RWPE2 (cell line): ENCODE data around the gene METTL26.

ENCODE experiments used
- ATAC-seq: fragments of 200-7000 bp; cut with Tn5 transposase; 3 replicates; pipeline ENCODE4 v1.9.1; 2021; ENCODE audit warnings: low read depth
- DNase-seq: peaks from one replicate; pipeline ENCODE4 v3.0.0-alpha.2; 2020; ENCODE audit warnings: low spot score
- H3K27ac ChIP-seq: fragments of 450-650 bp; 2 replicates; pipeline ENCODE4 v1.5.1; 2017; ENCODE audit warnings: mild to moderate bottlenecking; ENCODE audit not compliant: poor library complexity, severe bottlenecking
- H3K27me3 ChIP-seq: fragments of 250-450 bp; sonication (Bioruptor Pico); 2 replicates; pipeline ENCODE4 v1.5.1; 2021; ENCODE audit warnings: mild to moderate bottlenecking, moderate library complexity; ENCODE audit not compliant: insufficient read depth, poor library complexity, severe bottlenecking
- H3K36me3 ChIP-seq: fragments of 250-450 bp; sonication (Bioruptor Pico); 2 replicates; pipeline ENCODE4 v1.5.1; 2020; ENCODE audit warnings: low read depth, mild to moderate bottlenecking, moderate library complexity
- H3K4me1 ChIP-seq: fragments of 250-450 bp; sonication (Bioruptor Pico); 2 replicates; pipeline ENCODE4 v1.5.1; 2021; ENCODE audit warnings: mild to moderate bottlenecking, moderate library complexity; ENCODE audit not compliant: insufficient read depth, poor library complexity, severe bottlenecking
- H3K4me3 ChIP-seq: fragments of 250-450 bp; sonication (Bioruptor Pico); 2 replicates; pipeline ENCODE4 v1.5.1; 2021; ENCODE audit warnings: mild to moderate bottlenecking, moderate library complexity; ENCODE audit not compliant: severe bottlenecking
- H3K9me3 ChIP-seq: fragments of 250-450 bp; sonication (Bioruptor Pico); 2 replicates; pipeline ENCODE4 v1.5.1; 2021; ENCODE audit warnings: mild to moderate bottlenecking, moderate library complexity; ENCODE audit not compliant: severe bottlenecking
- TF ChIP-seq, protein P1 (sequence below): fragments of 450-650 bp; IDR thresholded peaks from one replicate; pipeline ENCODE4 v1.5.1; 2017; ENCODE audit warnings: mild to moderate bottlenecking, moderate library complexity; ENCODE audit not compliant: poor library complexity, severe bottlenecking

METTL26 gene

DNA sequence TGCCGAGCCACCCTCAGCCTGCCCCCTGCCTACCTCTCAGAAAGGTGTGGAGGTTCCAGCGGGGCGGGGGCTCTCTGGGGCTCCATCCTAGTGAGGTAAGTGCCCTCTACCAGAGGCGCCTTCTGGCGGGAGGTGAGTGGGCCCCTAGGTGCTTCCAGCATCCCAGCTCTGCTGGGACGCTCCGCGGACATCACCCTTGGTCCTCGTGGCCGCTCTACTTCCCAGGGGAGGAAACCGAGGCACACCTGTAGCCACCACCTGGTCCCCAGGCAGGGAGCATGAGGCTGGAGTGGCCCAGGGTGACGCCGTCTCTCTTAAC, 6.9 kb upstream of the METTL26 start:
- Histone ChIP-seq H3K4me3 (peak overlapping the region; percentile 73), H3K9me3 (no peaks in the 10 kb centered on the region), H3K4me1 (peaks cover 10% of the 10 kb centered on the region), H3K27me3 (no peaks in the 10 kb centered on the region), H3K36me3 (no peaks in the 10 kb centered on the region), H3K27ac (peak overlapping the region; percentile 73)
- ATAC-seq (no peak), DNase-seq (no peak)
- TF ChIP-seq, protein P1, sequence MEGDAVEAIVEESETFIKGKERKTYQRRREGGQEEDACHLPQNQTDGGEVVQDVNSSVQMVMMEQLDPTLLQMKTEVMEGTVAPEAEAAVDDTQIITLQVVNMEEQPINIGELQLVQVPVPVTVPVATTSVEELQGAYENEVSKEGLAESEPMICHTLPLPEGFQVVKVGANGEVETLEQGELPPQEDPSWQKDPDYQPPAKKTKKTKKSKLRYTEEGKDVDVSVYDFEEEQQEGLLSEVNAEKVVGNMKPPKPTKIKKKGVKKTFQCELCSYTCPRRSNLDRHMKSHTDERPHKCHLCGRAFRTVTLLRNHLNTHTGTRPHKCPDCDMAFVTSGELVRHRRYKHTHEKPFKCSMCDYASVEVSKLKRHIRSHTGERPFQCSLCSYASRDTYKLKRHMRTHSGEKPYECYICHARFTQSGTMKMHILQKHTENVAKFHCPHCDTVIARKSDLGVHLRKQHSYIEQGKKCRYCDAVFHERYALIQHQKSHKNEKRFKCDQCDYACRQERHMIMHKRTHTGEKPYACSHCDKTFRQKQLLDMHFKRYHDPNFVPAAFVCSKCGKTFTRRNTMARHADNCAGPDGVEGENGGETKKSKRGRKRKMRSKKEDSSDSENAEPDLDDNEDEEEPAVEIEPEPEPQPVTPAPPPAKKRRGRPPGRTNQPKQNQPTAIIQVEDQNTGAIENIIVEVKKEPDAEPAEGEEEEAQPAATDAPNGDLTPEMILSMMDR = no peak

DNA sequence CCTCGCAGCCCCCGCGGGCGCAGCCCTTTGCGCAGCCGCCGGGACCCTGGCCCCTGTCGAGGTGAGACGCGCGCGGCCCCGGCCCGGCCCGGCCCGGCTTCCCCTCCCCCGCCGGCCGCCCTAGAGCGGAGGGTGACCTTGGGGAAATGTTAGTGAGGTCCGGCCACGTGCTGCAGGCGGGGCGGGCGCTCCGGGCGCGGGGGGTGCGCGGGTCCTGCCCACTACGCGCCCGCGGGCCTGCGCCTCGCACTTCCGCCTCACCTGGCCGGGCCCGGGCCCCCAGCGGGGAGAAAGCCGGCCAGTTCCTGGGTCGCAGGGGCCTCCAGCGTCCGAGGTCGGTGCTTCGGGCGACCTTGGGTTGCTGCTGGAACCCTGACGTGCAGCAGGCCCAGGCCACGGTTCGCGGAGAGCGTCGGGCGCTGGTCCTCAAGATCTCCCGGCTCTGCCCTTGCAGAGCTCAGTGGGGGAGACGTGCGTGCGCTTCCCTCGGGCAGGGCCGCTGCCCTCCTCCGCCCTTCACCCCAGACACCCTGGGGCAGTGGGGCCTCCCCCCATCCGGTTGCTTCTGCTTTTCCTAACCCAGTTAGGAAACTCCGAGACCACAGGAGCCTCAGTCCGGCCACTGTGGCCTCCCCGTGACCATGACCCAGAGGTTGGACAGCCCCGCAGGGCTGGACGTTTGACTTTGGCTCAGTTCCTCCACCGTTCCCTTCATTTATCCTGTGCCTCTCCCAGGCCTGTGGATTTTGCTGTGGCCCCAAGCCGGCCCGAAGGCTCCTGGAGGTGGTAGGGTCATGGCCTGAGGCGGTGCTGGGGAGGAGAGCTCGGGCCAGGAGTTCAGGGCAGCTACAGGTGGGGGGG, 6.3 kb upstream of the METTL26 start:
- no peaks in the 10 kb centered on the region for H3K36me3 ChIP-seq
- TF ChIP-seq, protein P1 = no peak
- H3K4me1 ChIP-seq = peaks cover 10% of the 10 kb centered on the region
- ATAC-seq = peak; percentile 24
- peak overlapping the region; percentile 73 for H3K4me3 ChIP-seq
- peak overlapping the region; percentile 73 for H3K27ac ChIP-seq
- H3K9me3 ChIP-seq = no peaks in the 10 kb centered on the region
- DNase-seq = no peak
- H3K27me3 ChIP-seq = no peaks in the 10 kb centered on the region

DNA sequence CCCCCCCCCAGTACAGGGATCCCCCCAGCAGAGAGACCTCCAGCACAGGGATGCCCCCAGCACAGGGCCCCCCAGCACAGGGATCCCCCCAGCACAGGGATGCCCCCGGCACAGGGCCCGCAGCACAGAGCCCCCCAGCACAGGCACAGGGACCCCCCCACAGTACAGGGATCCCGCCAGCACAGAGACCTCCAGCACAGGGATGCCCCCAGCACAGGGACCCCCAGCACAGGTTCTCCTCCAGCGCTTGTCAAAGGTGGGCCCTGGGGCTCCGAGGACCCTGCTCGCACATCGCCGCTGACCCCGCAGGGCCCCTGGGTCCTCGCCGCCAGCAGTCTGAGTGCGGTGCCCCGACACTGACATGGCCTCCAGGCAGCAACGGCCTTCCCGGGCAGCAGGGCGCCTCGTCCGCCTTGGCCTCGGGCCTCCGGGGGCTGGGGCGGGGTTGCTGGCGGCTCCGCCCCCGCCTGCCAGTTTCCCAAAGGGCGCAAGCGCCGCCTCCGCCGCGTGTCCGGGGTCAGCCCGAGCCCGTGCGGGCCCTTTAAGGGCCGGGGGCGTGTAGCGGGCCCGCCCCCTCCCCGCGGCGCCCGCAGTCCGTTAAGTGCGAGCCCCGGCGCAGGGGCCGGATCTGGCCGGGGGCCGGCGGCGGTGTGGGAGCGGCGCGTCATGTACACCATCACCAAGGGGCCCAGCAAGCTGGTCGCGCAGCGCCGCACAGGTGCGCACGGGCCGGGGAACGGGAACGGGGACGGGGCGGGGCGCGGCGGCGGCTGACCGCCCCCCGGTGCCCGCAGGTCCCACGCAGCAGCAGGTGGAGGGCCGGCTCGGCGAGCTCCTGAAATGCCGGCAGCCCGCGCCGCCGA, 5.5 kb upstream of the METTL26 start, which contains the start of gene MCRIP2:
Gene MCRIP2, plus strand, starts transcription at position 503 of the 863 bp plus-strand sequence. Its CDS starts 164 bp downstream, at position 667.
- no peaks in the 10 kb centered on the region for H3K9me3 ChIP-seq
- no peaks in the 10 kb centered on the region for H3K27me3 ChIP-seq
- no peaks in the 10 kb centered on the region for H3K36me3 ChIP-seq
- TF ChIP-seq, protein P1 = no peak
- peak within 1 kb of the TSS; percentile 73 for H3K27ac ChIP-seq
- peak; percentile 64 for ATAC-seq
- DNase-seq = no peak
- peak within 1 kb of the TSS; percentile 73 for H3K4me3 ChIP-seq
- peaks cover 10% of the 10 kb centered on the region for H3K4me1 ChIP-seq

DNA sequence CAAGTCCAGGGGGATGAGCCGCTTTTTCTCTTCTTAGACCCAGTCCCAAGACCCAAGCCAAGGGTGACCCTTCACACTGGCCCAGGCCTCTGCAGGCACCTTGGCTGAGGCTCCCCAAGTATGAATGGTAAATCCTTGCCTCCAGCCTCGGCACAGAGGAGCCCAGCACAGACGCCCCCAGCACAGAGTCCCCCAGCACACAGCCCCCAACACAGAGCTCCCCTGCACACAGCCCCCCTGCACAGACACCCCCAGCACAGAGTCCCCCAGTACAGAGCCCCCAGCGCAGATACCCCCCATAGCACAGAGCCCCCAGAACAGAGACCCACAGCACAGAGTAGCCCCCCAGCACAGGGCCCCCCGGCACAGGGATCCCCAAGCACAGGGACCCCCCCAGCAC, 4.5 kb upstream of the METTL26 start:
- H3K9me3 ChIP-seq = no peaks in the 10 kb centered on the region
- H3K27me3 ChIP-seq = no peaks in the 10 kb centered on the region
- H3K4me3 ChIP-seq = no peak overlapping the region
- no peak overlapping the region for H3K27ac ChIP-seq
- DNase-seq = no peak
- ATAC-seq = no peak
- TF ChIP-seq, protein P1 = no peak
- H3K36me3 ChIP-seq = no peaks in the 10 kb centered on the region
- H3K4me1 ChIP-seq = peaks cover 5% of the 10 kb centered on the region
